DND-41 (cell line): ENCODE data around the gene GDNF.

Experiments
- CTCF ChIP-seq: IDR thresholded peaks from 2 replicates; pipeline ENCODE4 v1.5.1; 2012; ENCODE audit warnings: borderline replicate concordance, low read length, moderate library complexity, mild to moderate bottlenecking; ENCODE audit not compliant: poor library complexity, severe bottlenecking; ENCODE audit errors: extremely low read depth
- EZH2 ChIP-seq: IDR thresholded peaks from 3 replicates; pipeline ENCODE4 v1.6.1; 2012; ENCODE audit warnings: borderline replicate concordance, low read depth, mild to moderate bottlenecking, moderate library complexity, low read length, inconsistent platforms; ENCODE audit not compliant: severe bottlenecking

DNA sequence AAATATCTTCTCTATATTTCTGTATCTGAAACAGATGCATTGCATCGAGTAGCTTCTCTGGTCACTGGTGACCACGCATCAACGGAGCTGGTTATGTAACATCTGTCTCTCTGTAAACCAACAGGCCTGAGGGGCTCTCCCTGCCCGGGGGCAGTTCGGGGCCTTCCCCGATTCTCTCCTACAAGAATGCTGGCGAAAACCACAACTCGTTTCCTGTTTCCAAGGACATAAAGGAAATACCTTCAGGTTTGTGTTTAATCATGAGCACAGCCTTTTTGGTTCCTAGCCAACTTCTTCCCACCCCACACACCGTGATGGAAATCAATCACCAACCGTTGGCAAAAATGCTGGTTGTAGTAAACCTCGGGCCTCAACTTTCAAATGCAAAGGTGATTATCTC is 25.1 kb downstream of the GDNF start:
- TF ChIP-seq CTCF: no peak
- no peak for TF ChIP-seq EZH2
